ENCODE measurements around the gene GNG10. TPM values are rescaled to one million over a fixed set of nuclear protein-coding genes. Genes with fewer than 3 reads are reported as not detected.
"Not testable (repeated sequence)": the region's sequence is repeated elsewhere in the genome, so short reads cannot be mapped to it uniquely, and the experiment has no call there.

GNG10 gene
- total and polyA plus RNA-seq, 4 donors: 15.9 to 24.3 (median 21.3) TPM

- H3K4me1 ChIP-seq (ENCODE audit: control insufficient read depth in 4 of 4, insufficient read depth in 4 of 4, low read length in 3 of 4): peaks cover 0 to 4% (median 1%) of the 10 kb centered on the region in 4 donors
- no peaks in the 10 kb centered on the region for H3K27me3 ChIP-seq (ENCODE audit: control insufficient read depth in 4 of 4, insufficient read depth in 4 of 4, low read length in 3 of 4)
- H3K9ac ChIP-seq (ENCODE audit: low read depth in 1 of 2, low read length in 2 of 2): no peak overlapping the region
- H3K4me3 ChIP-seq (ENCODE audit: low read depth in 1 of 3, low read length in 3 of 3): no peak overlapping the region
- no peak for DNase-seq (ENCODE audit: low spot score)
- TF ChIP-seq, protein P1, sequence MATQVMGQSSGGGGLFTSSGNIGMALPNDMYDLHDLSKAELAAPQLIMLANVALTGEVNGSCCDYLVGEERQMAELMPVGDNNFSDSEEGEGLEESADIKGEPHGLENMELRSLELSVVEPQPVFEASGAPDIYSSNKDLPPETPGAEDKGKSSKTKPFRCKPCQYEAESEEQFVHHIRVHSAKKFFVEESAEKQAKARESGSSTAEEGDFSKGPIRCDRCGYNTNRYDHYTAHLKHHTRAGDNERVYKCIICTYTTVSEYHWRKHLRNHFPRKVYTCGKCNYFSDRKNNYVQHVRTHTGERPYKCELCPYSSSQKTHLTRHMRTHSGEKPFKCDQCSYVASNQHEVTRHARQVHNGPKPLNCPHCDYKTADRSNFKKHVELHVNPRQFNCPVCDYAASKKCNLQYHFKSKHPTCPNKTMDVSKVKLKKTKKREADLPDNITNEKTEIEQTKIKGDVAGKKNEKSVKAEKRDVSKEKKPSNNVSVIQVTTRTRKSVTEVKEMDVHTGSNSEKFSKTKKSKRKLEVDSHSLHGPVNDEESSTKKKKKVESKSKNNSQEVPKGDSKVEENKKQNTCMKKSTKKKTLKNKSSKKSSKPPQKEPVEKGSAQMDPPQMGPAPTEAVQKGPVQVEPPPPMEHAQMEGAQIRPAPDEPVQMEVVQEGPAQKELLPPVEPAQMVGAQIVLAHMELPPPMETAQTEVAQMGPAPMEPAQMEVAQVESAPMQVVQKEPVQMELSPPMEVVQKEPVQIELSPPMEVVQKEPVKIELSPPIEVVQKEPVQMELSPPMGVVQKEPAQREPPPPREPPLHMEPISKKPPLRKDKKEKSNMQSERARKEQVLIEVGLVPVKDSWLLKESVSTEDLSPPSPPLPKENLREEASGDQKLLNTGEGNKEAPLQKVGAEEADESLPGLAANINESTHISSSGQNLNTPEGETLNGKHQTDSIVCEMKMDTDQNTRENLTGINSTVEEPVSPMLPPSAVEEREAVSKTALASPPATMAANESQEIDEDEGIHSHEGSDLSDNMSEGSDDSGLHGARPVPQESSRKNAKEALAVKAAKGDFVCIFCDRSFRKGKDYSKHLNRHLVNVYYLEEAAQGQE (IDR thresholded peaks at IDR 0.05): no peak
- TF ChIP-seq JUND (IDR thresholded peaks at IDR 0.05) (no peak), ATF3 (IDR thresholded peaks at IDR 0.05) (no peak), FOXA2 (IDR thresholded peaks at IDR 0.05) (no peak), RAD21 (IDR thresholded peaks at IDR 0.05) (no peak), YY1 (IDR thresholded peaks at IDR 0.05) (no peak), TAF1 (conservative IDR thresholded peaks at IDR 0.05) (no peak), NR2F2 (IDR thresholded peaks at IDR 0.05) (no peak), GABPA (IDR thresholded peaks at IDR 0.05 in 1 of 2, conservative IDR thresholded peaks at IDR 0.05 in 1 of 2) (no peak), RXRA (IDR thresholded peaks at IDR 0.05) (no peak), EGR1 (IDR thresholded peaks at IDR 0.05; ENCODE audit: low read depth in 2 of 2) (no peak), MAX (IDR thresholded peaks at IDR 0.05) (no peak), FOXA1 (IDR thresholded peaks at IDR 0.05) (no peak), SP1 (IDR thresholded peaks at IDR 0.05) (no peak), HNF4G (IDR thresholded peaks at IDR 0.05) (no peak), HNF4A (conservative IDR thresholded peaks at IDR 0.05) (no peak)
- TF ChIP-seq, protein P2, sequence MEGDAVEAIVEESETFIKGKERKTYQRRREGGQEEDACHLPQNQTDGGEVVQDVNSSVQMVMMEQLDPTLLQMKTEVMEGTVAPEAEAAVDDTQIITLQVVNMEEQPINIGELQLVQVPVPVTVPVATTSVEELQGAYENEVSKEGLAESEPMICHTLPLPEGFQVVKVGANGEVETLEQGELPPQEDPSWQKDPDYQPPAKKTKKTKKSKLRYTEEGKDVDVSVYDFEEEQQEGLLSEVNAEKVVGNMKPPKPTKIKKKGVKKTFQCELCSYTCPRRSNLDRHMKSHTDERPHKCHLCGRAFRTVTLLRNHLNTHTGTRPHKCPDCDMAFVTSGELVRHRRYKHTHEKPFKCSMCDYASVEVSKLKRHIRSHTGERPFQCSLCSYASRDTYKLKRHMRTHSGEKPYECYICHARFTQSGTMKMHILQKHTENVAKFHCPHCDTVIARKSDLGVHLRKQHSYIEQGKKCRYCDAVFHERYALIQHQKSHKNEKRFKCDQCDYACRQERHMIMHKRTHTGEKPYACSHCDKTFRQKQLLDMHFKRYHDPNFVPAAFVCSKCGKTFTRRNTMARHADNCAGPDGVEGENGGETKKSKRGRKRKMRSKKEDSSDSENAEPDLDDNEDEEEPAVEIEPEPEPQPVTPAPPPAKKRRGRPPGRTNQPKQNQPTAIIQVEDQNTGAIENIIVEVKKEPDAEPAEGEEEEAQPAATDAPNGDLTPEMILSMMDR (IDR thresholded peaks at IDR 0.05; ENCODE audit: low read depth, low read length, missing input control): no peak
- TF ChIP-seq, protein P3, sequence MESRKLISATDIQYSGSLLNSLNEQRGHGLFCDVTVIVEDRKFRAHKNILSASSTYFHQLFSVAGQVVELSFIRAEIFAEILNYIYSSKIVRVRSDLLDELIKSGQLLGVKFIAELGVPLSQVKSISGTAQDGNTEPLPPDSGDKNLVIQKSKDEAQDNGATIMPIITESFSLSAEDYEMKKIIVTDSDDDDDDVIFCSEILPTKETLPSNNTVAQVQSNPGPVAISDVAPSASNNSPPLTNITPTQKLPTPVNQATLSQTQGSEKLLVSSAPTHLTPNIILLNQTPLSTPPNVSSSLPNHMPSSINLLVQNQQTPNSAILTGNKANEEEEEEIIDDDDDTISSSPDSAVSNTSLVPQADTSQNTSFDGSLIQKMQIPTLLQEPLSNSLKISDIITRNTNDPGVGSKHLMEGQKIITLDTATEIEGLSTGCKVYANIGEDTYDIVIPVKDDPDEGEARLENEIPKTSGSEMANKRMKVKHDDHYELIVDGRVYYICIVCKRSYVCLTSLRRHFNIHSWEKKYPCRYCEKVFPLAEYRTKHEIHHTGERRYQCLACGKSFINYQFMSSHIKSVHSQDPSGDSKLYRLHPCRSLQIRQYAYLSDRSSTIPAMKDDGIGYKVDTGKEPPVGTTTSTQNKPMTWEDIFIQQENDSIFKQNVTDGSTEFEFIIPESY (IDR thresholded peaks at IDR 0.05): no peak
- no peak overlapping the region for H3K27ac ChIP-seq (ENCODE audit: low read depth in 1 of 2, low read length in 2 of 2)
- 99% methylated on average over 1 of the region's 1 CpG for WGBS
- peaks cover 0 to 18% (median 5%) of the 10 kb centered on the region in 4 donors for H3K36me3 ChIP-seq (ENCODE audit: control insufficient read depth in 4 of 4, insufficient read depth in 3 of 4, low read depth in 1 of 4, low read length in 3 of 4)
- no peaks in the 10 kb centered on the region for H3K9me3 ChIP-seq (ENCODE audit: control insufficient read depth in 4 of 4, low read length in 3 of 4)
Observed at GRCh38 chr9:111668026-111668573, 6.7 kb downstream of the GNG10 start.

GRCh38 chr9:111668601-111669000 lies 7.2 kb downstream of the GNG10 start:
- not testable (repeated sequence) for H3K4me3 ChIP-seq (ENCODE audit: low read depth in 1 of 3, low read length in 3 of 3); H3K4me1 ChIP-seq (ENCODE audit: control insufficient read depth in 4 of 4, insufficient read depth in 4 of 4, low read length in 3 of 4); H3K9me3 ChIP-seq (ENCODE audit: control insufficient read depth in 4 of 4, low read length in 3 of 4); H3K9ac ChIP-seq (ENCODE audit: low read depth in 1 of 2, low read length in 2 of 2); DNase-seq (ENCODE audit: low spot score); H3K27ac ChIP-seq (ENCODE audit: low read depth in 1 of 2, low read length in 2 of 2); H3K27me3 ChIP-seq (ENCODE audit: control insufficient read depth in 4 of 4, insufficient read depth in 4 of 4, low read length in 3 of 4)
- WGBS: 91% methylated on average over 11 of the region's 11 CpGs
- H3K36me3 ChIP-seq (ENCODE audit: control insufficient read depth in 4 of 4, insufficient read depth in 3 of 4, low read depth in 1 of 4, low read length in 3 of 4): peaks cover 0 to 18% (median 5%) of the 10 kb centered on the region in 4 donors

All from liver (tissue), 9 donors.